H1 (cell line): ENCODE results near the gene NFIC. TPM values are rescaled to one million over a fixed set of nuclear protein-coding genes. Genes with fewer than 3 reads are reported as not detected.

Experiments
- CTCF ChIA-PET: fragments of 300-600 bp; sonication (Branson Sonifier 250); formaldehyde crosslinking; loops from one replicate; lab custom pipeline; 2021; ENCODE audit not compliant: partially characterized antibody; lab: Charles Lee
- POLR2A ChIA-PET: fragments of 300-600 bp; sonication (Branson Sonifier 250); formaldehyde crosslinking; loops from one replicate; lab custom pipeline; 2021; ENCODE audit warnings: inconsistent platforms; ENCODE audit not compliant: partially characterized antibody; lab: Charles Lee
- DNase-seq, 2 experiments: peaks; one replicate each; pipeline versions ENCODE4 v3.0.0 to v3.0.0-alpha.2; 2010 to 2022; ENCODE audit warnings: low spot score in 2 of 2, low read depth in 1 of 2, mixed read lengths in 1 of 2
- FAIRE-seq: peaks from 2 replicates; lab custom pipeline; 2011; peaks lifted over from hg19 to GRCh38; lab: Jason Lieb, UNC
- H2AFZ ChIP-seq: 2 replicates; pipeline ENCODE4 v1.8.1; 2012; ENCODE audit warnings: low read length, inconsistent platforms
- H2AK5ac ChIP-seq: 2 replicates; pipeline ENCODE4 v1.6.1; 2013; ENCODE audit warnings: low read depth, low read length
- H2BK120ac ChIP-seq: replicated peaks from 2 replicates; pipeline ENCODE3; 2013; ENCODE audit warnings: low read depth, low read length, inconsistent platforms
- H2BK12ac ChIP-seq: 2 replicates; pipeline ENCODE4 v1.6.1; 2013; ENCODE audit warnings: low read depth, low read length
- H2BK15ac ChIP-seq: 2 replicates; pipeline ENCODE4 v1.6.1; 2013; ENCODE audit warnings: low read length
- H2BK20ac ChIP-seq: 2 replicates; pipeline ENCODE4 v1.6.1; 2013; ENCODE audit warnings: low read length
- H2BK5ac ChIP-seq: 2 replicates; pipeline ENCODE4 v1.6.1; 2013; ENCODE audit warnings: low read depth, low read length
- H3K14ac ChIP-seq: 2 replicates; pipeline ENCODE4 v1.6.1; 2013; ENCODE audit warnings: inconsistent platforms; ENCODE audit not compliant: insufficient read length
- H3K18ac ChIP-seq: 2 replicates; pipeline ENCODE4 v1.6.1; 2013; ENCODE audit warnings: low read length; ENCODE audit errors: extremely low read depth
- H3K23ac ChIP-seq: 2 replicates; pipeline ENCODE4 v1.6.1; 2013; ENCODE audit warnings: inconsistent platforms; ENCODE audit not compliant: insufficient read length
- H3K23me2 ChIP-seq: 2 replicates; pipeline ENCODE4 v1.6.1; 2013; ENCODE audit warnings: low read depth, low read length
- H3K27ac ChIP-seq: 2 replicates; pipeline ENCODE4 v1.6.1; 2011; ENCODE audit warnings: low read depth, low read length, inconsistent platforms
- H3K27me3 ChIP-seq, 4 experiments: replicated peaks in 1 of 4; 1 replicate in 1 of 4; 2 replicates in 3 of 4; pipeline versions ENCODE4 v1.6.1 to v1.8.1; 2011 to 2013; ENCODE audit warnings: low read length in 3 of 4, mild to moderate bottlenecking in 3 of 4, inconsistent platforms in 2 of 4, mixed read lengths in 2 of 4, moderate library complexity in 1 of 4; ENCODE audit not compliant: control insufficient read depth in 3 of 4, insufficient read depth in 3 of 4; ENCODE audit errors: extremely low read depth in 1 of 4
- H3K36me3 ChIP-seq, 4 experiments: 2 replicates each; pipeline versions ENCODE4 v1.6.1 to v1.8.1; 2011 to 2013; ENCODE audit warnings: mild to moderate bottlenecking in 4 of 4, low read length in 3 of 4, moderate library complexity in 2 of 4, control low read depth in 1 of 4, inconsistent platforms in 1 of 4; ENCODE audit not compliant: insufficient read depth in 4 of 4, control insufficient read depth in 2 of 4
- H3K4ac ChIP-seq: replicated peaks from 2 replicates; pipeline ENCODE3; 2013; ENCODE audit warnings: low read length, low read depth, mixed read lengths, inconsistent platforms; ENCODE audit not compliant: insufficient read length
- H3K4me1 ChIP-seq, 4 experiments: replicated peaks in 1 of 4; 1 replicate in 1 of 4; 2 replicates in 3 of 4; pipeline versions ENCODE4 v1.6.1 to v1.8.1; 2011 to 2013; ENCODE audit warnings: low read length in 3 of 4, inconsistent platforms in 2 of 4, mixed read lengths in 1 of 4; ENCODE audit not compliant: insufficient read depth in 4 of 4, control insufficient read depth in 3 of 4
- H3K4me2 ChIP-seq, 2 experiments: 2 replicates each; pipeline versions ENCODE4 v1.6.1 to v1.8.1; 2011 to 2013; ENCODE audit warnings: low read depth in 2 of 2, low read length in 2 of 2, control low read depth in 1 of 2, inconsistent platforms in 1 of 2, mild to moderate bottlenecking in 1 of 2; ENCODE audit not compliant: insufficient read depth in 1 of 2
- H3K4me3 ChIP-seq, 4 experiments: fragments of 200-600, 300-600 bp in 1 of 4; sonication (generic), shearing (Covaris generic), sonication (Bioruptor Twin) in 1 of 4; 2 replicates each; pipeline versions ENCODE4 v1.5.1 to v1.8.1; 2011 to 2016; ENCODE audit warnings: low read length in 4 of 4, low read depth in 3 of 4, control low read depth in 2 of 4, inconsistent platforms in 2 of 4, mild to moderate bottlenecking in 2 of 4, mixed read lengths in 1 of 4, moderate library complexity in 1 of 4; ENCODE audit not compliant: insufficient read depth in 2 of 4; ENCODE audit errors: extremely low read depth in 1 of 4
- H3K56ac ChIP-seq: replicated peaks from 2 replicates; pipeline ENCODE3; 2013; ENCODE audit warnings: low read depth, mild to moderate bottlenecking, mixed read lengths, low read length, inconsistent platforms; ENCODE audit not compliant: insufficient read length
- H3K79me1 ChIP-seq: 2 replicates; pipeline ENCODE4 v1.6.1; 2013; ENCODE audit warnings: low read depth, low read length, control low read depth
- H3K79me2 ChIP-seq, 2 experiments: 2 replicates each; pipeline versions ENCODE4 v1.6.1 to v1.8.1; 2012 to 2013; ENCODE audit warnings: low read length in 2 of 2, mild to moderate bottlenecking in 2 of 2, inconsistent platforms in 1 of 2; ENCODE audit not compliant: insufficient read depth in 2 of 2, control insufficient read depth in 1 of 2
- H3K9ac ChIP-seq, 4 experiments: replicated peaks in 1 of 4; 1 replicate in 1 of 4; 2 replicates in 3 of 4; pipeline versions ENCODE4 v1.6.1 to v1.8.1; 2011 to 2013; ENCODE audit warnings: low read depth in 3 of 4, low read length in 3 of 4, control low read depth in 2 of 4, mild to moderate bottlenecking in 2 of 4, moderate library complexity in 2 of 4, inconsistent platforms in 1 of 4; ENCODE audit errors: extremely low read depth in 1 of 4
- H3K9me3 ChIP-seq, 2 experiments: 2 replicates each; pipeline versions ENCODE4 v1.6.1 to v1.8.1; 2012 to 2013; ENCODE audit warnings: mild to moderate bottlenecking in 2 of 2, moderate library complexity in 2 of 2, control low read depth in 1 of 2, inconsistent platforms in 1 of 2, low read depth in 1 of 2, low read length in 1 of 2, mixed read lengths in 1 of 2; ENCODE audit not compliant: insufficient read depth in 2 of 2
- H4K20me1 ChIP-seq, 2 experiments: replicated peaks in 1 of 2; 2 replicates each; pipeline versions ENCODE3 to v1.8.1; 2011 to 2013; ENCODE audit warnings: inconsistent platforms in 2 of 2, low read length in 2 of 2, mild to moderate bottlenecking in 1 of 2; ENCODE audit not compliant: insufficient read depth in 2 of 2, control insufficient read depth in 1 of 2
- H4K5ac ChIP-seq: 2 replicates; pipeline ENCODE4 v1.6.1; 2013; ENCODE audit warnings: low read length, low read depth, mixed read lengths, inconsistent platforms; ENCODE audit not compliant: insufficient read length
- H4K8ac ChIP-seq: 2 replicates; pipeline ENCODE4 v1.8.0; 2013; ENCODE audit warnings: mild to moderate bottlenecking, moderate library complexity, low read length, inconsistent platforms; ENCODE audit not compliant: insufficient read depth; ENCODE audit errors: extremely low read depth
- H4K91ac ChIP-seq: replicated peaks from 2 replicates; pipeline ENCODE3; 2013; ENCODE audit warnings: low read length, mixed read lengths, inconsistent platforms; ENCODE audit not compliant: insufficient read length
- GABPA ChIP-seq: IDR thresholded peaks from 2 replicates; pipeline ENCODE4 v1.6.1; 2011; ENCODE audit warnings: mild to moderate bottlenecking, low read length, moderate library complexity, borderline replicate concordance; ENCODE audit not compliant: insufficient read depth
- KDM1A ChIP-seq: fragments of 200-600, 300-600 bp; sonication (generic); IDR thresholded peaks from 2 replicates; pipeline ENCODE4 v1.7.1; 2016; ENCODE audit warnings: mild to moderate bottlenecking, low read length, borderline replicate concordance
- RNF2 ChIP-seq: fragments of 200-900, 300-1000 bp; sonication (generic); IDR thresholded peaks from 2 replicates; pipeline ENCODE4 v1.7.1; 2016; ENCODE audit warnings: borderline replicate concordance, low read depth, mild to moderate bottlenecking, antibody characterized with exemption, low read length; ENCODE audit not compliant: poor library complexity, severe bottlenecking; ENCODE audit errors: missing control alignments
- WGBS, 2 experiments: shearing (Covaris generic) in 1 of 2; methylation state at CpG; one replicate each; pipeline versions ENCODE4 v1.1.6 to v1.1.7; 2013 to 2015; ENCODE audit warnings: low lambda C conversion rate in 2 of 2, mixed read lengths in 2 of 2, inconsistent platforms in 1 of 2, low coverage in 1 of 2, missing lambda C conversion rate in 1 of 2; ENCODE audit not compliant: insufficient replicate concordance in 2 of 2, insufficient coverage in 1 of 2, insufficient read length in 1 of 2; ENCODE audit errors: extremely low coverage in 1 of 2, missing lambda C conversion rate in 1 of 2; 5-methylcytosine and 5-hydroxymethylcytosine counted together
- polyA plus RNA-seq, 7 experiments: library from polyadenylated mRNA; depleted of rRNA in 3 of 7; stranded (reverse) in 5 of 7; unstranded in 2 of 7; fragments of >200 nt in 5 of 7; fragments of 200-250 nt in 2 of 7; gene quantifications; 1 replicate in 5 of 7; 2 replicates in 1 of 7; 4 replicates in 1 of 7; pipeline versions ENCODE4 v1.2.1 to v1.2.3, GENCODE V29; 2011 to 2013; ENCODE audit warnings: missing spikeins in 2 of 7, mixed read lengths in 2 of 7
- total RNA-seq: library from RNA; stranded (reverse); fragmentation: NEBNext Ultra II Directional; extraction: Animal tissue kit (Norgen Biotek cat#: 25700); gene quantifications from 2 replicates; pipeline ENCODE4 v1.2.1, GENCODE V29; 2021

The NFIC gene
- total and polyA plus RNA-seq, 2 of the 8 experiments (the other 6 are each of a cell fraction or from before 2014, with no cell fraction given): 0.56 to 3.2 TPM

GRCh38 chr19:3448616-3449334 lies 82.4 kb downstream of the NFIC start:
- 88% methylated on average over 27 of the region's 28 CpGs; no CpG with 5 or more reads in 1 of the 2 experiments for whole genome bisulfite sequencing, 2 experiments
- CTCF ChIA-PET: interaction anchor here (0.6 to 5.9 kb wide), 3 partner anchors 18 to 151 kb away, joined by 4 to 66 read pairs (median 24); no protein-coding TSS in a partner anchor
- no peak overlapping the region for H2BK12ac ChIP-seq
- H3K79me2 ChIP-seq: no peaks in the 10 kb centered on the region
- POLR2A ChIA-PET: interaction anchor here (0.6 kb wide), 1 partner anchor 34 kb away, joined by 5 read pairs; no protein-coding TSS in a partner anchor
- H3K18ac ChIP-seq: no peak overlapping the region
- H2AFZ ChIP-seq: no peak overlapping the region
- H3K27me3 ChIP-seq: no peaks in the 10 kb centered on the region
- no peak for DNase-seq
- TF ChIP-seq GABPA (no peak), KDM1A (0 out of 2 replicates have a peak, but pooled peaks have one; percentile 63), RNF2 (no peak)
- TF ChIP-seq, all 59 proteins: peak for 1
- H3K4me3 ChIP-seq: no peak overlapping the region
- H3K9ac ChIP-seq: no peak overlapping the region
- no peak overlapping the region for H2BK15ac ChIP-seq
- no peak overlapping the region for H3K56ac ChIP-seq
- H4K5ac ChIP-seq: no peak overlapping the region
- no peak overlapping the region for H2BK120ac ChIP-seq
- H3K4me1 ChIP-seq: peaks cover 2 to 11% (median 7%) of the 10 kb centered on the region in 4 experiments
- no peaks in the 10 kb centered on the region for H3K79me1 ChIP-seq
- no peak overlapping the region for H2BK5ac ChIP-seq
- peaks cover 0 to 5% of the 10 kb centered on the region in 2 experiments for H4K20me1 ChIP-seq
- H3K36me3 ChIP-seq: no peaks in the 10 kb centered on the region
- no peak overlapping the region for H3K23ac ChIP-seq
- no peak overlapping the region for H3K27ac ChIP-seq
- H3K14ac ChIP-seq: no peak overlapping the region
- H4K8ac ChIP-seq: no peak overlapping the region
- H3K4me2 ChIP-seq: no peak overlapping the region
- H3K4ac ChIP-seq: no peak overlapping the region
- no peaks in the 10 kb centered on the region for H3K9me3 ChIP-seq
- peaks cover 2% of the 10 kb centered on the region; the same call in 1 of the 2 replicates for H3K23me2 ChIP-seq
- no peak for FAIRE-seq
- no peak overlapping the region for H4K91ac ChIP-seq
- no peak overlapping the region for H2AK5ac ChIP-seq
- H2BK20ac ChIP-seq: no peak overlapping the region
